Ovary (tissue), 3 donors: ENCODE data around the gene TNFRSF1B.

Experiments used
- CTCF ChIP-seq, 3 donors: fragments of 450-650 bp in 2 of 3; fragments of 200-600 bp in 1 of 3; IDR thresholded peaks; one replicate each; pipeline versions ENCODE4 v1.5.1 to v1.8.0; 2016 to 2022; ENCODE audit warnings: antibody characterized with exemption in 3 of 3, mild to moderate bottlenecking in 1 of 3
- POLR2A ChIP-seq: fragments of 450-650 bp; IDR thresholded peaks from one replicate; pipeline ENCODE4 v1.6.1; 2017; ENCODE audit warnings: antibody characterized with exemption, mild to moderate bottlenecking, moderate library complexity
- donor health status: DM: no; HTN: no; CAD: no.

GRCh38 chr1:12157366-12158231, 9.2 kb upstream of the TNFRSF1B start:
- TF ChIP-seq POLR2A = no peak
- TF ChIP-seq CTCF (IDR thresholded peaks at IDR 0.05) = no peak
